ENCODE data around the gene ADGRE3.
"Not testable (repeated sequence)": the region's sequence is repeated elsewhere in the genome, so short reads cannot be mapped to it uniquely, and the experiment has no call there.

The ADGRE3 gene

GRCh38 chr19:14661372-14661924, 13.2 kb downstream of the ADGRE3 start:
- DNase-seq: no peak

GRCh38 chr19:14659874-14660489, 14.7 kb downstream of the ADGRE3 start:
- DNase-seq: no peak

GRCh38 chr19:14655726-14656125, 18.9 kb downstream of the ADGRE3 start:
- no peak for DNase-seq

GRCh38 chr19:14654786-14655560, 19.7 kb downstream of the ADGRE3 start:
- DNase-seq: no peak

- DNase-seq: no peak
Observed at GRCh38 chr19:14650161-14650560, 24.5 kb downstream of the ADGRE3 start.

GRCh38 chr19:14649020-14649419, 25.6 kb downstream of the ADGRE3 start:
- no peak for DNase-seq

- DNase-seq: no peak
Observed at GRCh38 chr19:14648506-14648905, 26.1 kb downstream of the ADGRE3 start.

GRCh38 chr19:14639536-14640277, 34.9 kb downstream of the ADGRE3 start:
- DNase-seq: no peak

GRCh38 chr19:14632286-14632685, 42.4 kb downstream of the ADGRE3 start:
- no peak for DNase-seq

- DNase-seq: no peak
Observed at GRCh38 chr19:14629557-14629956, 45.1 kb downstream of the ADGRE3 start.

- DNase-seq: not testable (repeated sequence)
Observed at GRCh38 chr19:14624491-14624890, 50.2 kb downstream of the ADGRE3 start.

- DNase-seq: no peak
Observed at GRCh38 chr19:14619404-14619803, 55.2 kb downstream of the ADGRE3 start.

- DNase-seq: no peak
Observed at GRCh38 chr19:14616407-14616806, 58.2 kb downstream of the ADGRE3 start.

GRCh38 chr19:14615623-14616022, 59.0 kb downstream of the ADGRE3 start:
- no peak for DNase-seq

- no peak for DNase-seq
Observed at GRCh38 chr19:14614099-14614412, 60.6 kb downstream of the ADGRE3 start.

- DNase-seq: not testable (repeated sequence)
Observed at GRCh38 chr19:14613399-14614098, 61.1 kb downstream of the ADGRE3 start.

- DNase-seq: no peak
Observed at GRCh38 chr19:14612657-14613056, 62.0 kb downstream of the ADGRE3 start.

- DNase-seq: not testable (repeated sequence)
Observed at GRCh38 chr19:14612242-14612641, 62.4 kb downstream of the ADGRE3 start.

GRCh38 chr19:14611051-14611450, 63.6 kb downstream of the ADGRE3 start:
- no peak for DNase-seq

GRCh38 chr19:14606627-14607026, 68.0 kb downstream of the ADGRE3 start:
- no peak for DNase-seq

- no peak for DNase-seq
Observed at GRCh38 chr19:14603990-14604387, 70.7 kb downstream of the ADGRE3 start.

GRCh38 chr19:14599548-14600147, 75.0 kb downstream of the ADGRE3 start:
- no peak for DNase-seq

GRCh38 chr19:14595558-14595957, 79.1 kb downstream of the ADGRE3 start:
- DNase-seq: no peak
